Naive thymus-derived CD8-positive, alpha-beta T cell (primary cell): Measurements from ENCODE around the gene PXDN. TPM values are rescaled to one million over a fixed set of nuclear protein-coding genes. Genes with fewer than 3 reads are reported as not detected.

Source experiments
- ATAC-seq, 2 donors: fragments of 150-1000 bp; cut with Tn5 transposase in 1 of 2; sonication (Bioruptor Pico), chemical (Tn5 transposase) in 1 of 2; 1 replicate in 1 of 2; 2 replicates in 1 of 2; pipeline ENCODE4 v1.10.0; 2021; ENCODE audit warnings: mild to moderate bottlenecking in 2 of 2, moderate library complexity in 2 of 2
- POLR2A ChIA-PET: fragments of 350-600 bp; sonication (Branson Sonifier 250); formaldehyde crosslinking; loops from one replicate; lab custom pipeline; 2021; ENCODE audit warnings: antibody characterized with exemption; lab: Charles Lee
- DNase-seq, 10 donors: peaks; one replicate each; pipeline versions ENCODE4 v3.0.0 to v3.0.0-alpha.2; 2020 to 2022
- H3K27ac Mint-ChIP-seq, 10 donors: one replicate each; pipeline ENCODE4 v1.8.0; 2020 to 2022; ENCODE audit warnings: mild to moderate bottlenecking in 10 of 10, mixed read lengths in 10 of 10, moderate library complexity in 4 of 10, inconsistent platforms in 1 of 10
- H3K27me3 Mint-ChIP-seq, 5 donors: one replicate each; pipeline ENCODE4 v1.8.0; 2021 to 2022; ENCODE audit warnings: mixed read lengths in 5 of 5
- H3K36me3 Mint-ChIP-seq, 3 donors: one replicate each; pipeline ENCODE4 v1.8.0; 2020 to 2022; ENCODE audit warnings: mixed read lengths in 3 of 3, mild to moderate bottlenecking in 2 of 3, inconsistent platforms in 1 of 3
- H3K4me1 Mint-ChIP-seq, 4 donors: one replicate each; pipeline ENCODE4 v1.8.0; 2021 to 2022; ENCODE audit warnings: mixed read lengths in 4 of 4
- H3K4me3 Mint-ChIP-seq, 10 donors: one replicate each; pipeline ENCODE4 v1.8.0; 2020 to 2022; ENCODE audit warnings: mild to moderate bottlenecking in 10 of 10, mixed read lengths in 10 of 10, moderate library complexity in 6 of 10, inconsistent platforms in 1 of 10
- H3K9me3 Mint-ChIP-seq, 9 donors: one replicate each; pipeline ENCODE4 v1.8.0; 2020 to 2022; ENCODE audit warnings: mixed read lengths in 9 of 9, mild to moderate bottlenecking in 3 of 9, inconsistent platforms in 1 of 9, moderate library complexity in 1 of 9
- polyA plus RNA-seq, 3 donors: library from polyadenylated mRNA; unstranded; fragments of 300-500 nt; fragmentation: Illumina TruSeq; gene quantifications; one replicate each; pipeline ENCODE4 v1.2.3, GENCODE V29; 2021
- total RNA-seq, 8 experiments: library from RNA in 2 of 8; stranded (reverse) in 2 of 8; gene quantifications; one replicate each; pipeline ENCODE4 v1.2.3 and lab custom pipeline; 2021 to 2026

The PXDN gene
- total and polyA plus RNA-seq, 5 experiments from 2014 or later: 0.42 to 2.0 (median 1.4) TPM

- DNase-seq (peak in 1 of 10 donors; percentile 7), ATAC-seq (no peak)
- Mint-ChIP-seq H3K4me1 (no peaks in the 10 kb centered on the region), H3K36me3 (peaks cover 0 to 3% (median 1%) of the 10 kb centered on the region in 3 donors), H3K9me3 (peaks cover 4 to 12% (median 8%) of the 10 kb centered on the region in 9 donors), H3K27me3 (peaks cover 0 to 6% (median 3%) of the 10 kb centered on the region in 5 donors), H3K27ac (no peak overlapping the region), H3K4me3 (no peak overlapping the region)
- POLR2A ChIA-PET: no interaction called here
These were observed 47.8 kb downstream of the PXDN start for GRCh38 chr2:1696472-1696871.

GRCh38 chr2:1694371-1695271 lies 49.7 kb downstream of the PXDN start:
- POLR2A ChIA-PET: no interaction called here
- Mint-ChIP-seq H3K27ac (no peak overlapping the region), H3K4me1 (no peaks in the 10 kb centered on the region), H3K36me3 (peaks cover 0 to 3% (median 1%) of the 10 kb centered on the region in 3 donors), H3K4me3 (no peak overlapping the region), H3K27me3 (peaks cover 0 to 1% (median 0%) of the 10 kb centered on the region in 5 donors), H3K9me3 (peaks cover 4 to 12% (median 8%) of the 10 kb centered on the region in 9 donors)
- no peak for ATAC-seq
- DNase-seq: peak in 1 of 10 donors; percentile 28

GRCh38 chr2:1693723-1694122 lies 50.6 kb downstream of the PXDN start:
- Mint-ChIP-seq H3K27ac (no peak overlapping the region), H3K4me3 (no peak overlapping the region), H3K4me1 (no peaks in the 10 kb centered on the region), H3K36me3 (peaks cover 0 to 3% (median 1%) of the 10 kb centered on the region in 3 donors), H3K27me3 (peaks cover 0 to 1% (median 0%) of the 10 kb centered on the region in 5 donors), H3K9me3 (peaks cover 4 to 12% (median 8%) of the 10 kb centered on the region in 9 donors)
- no peak for ATAC-seq
- peak in 1 of 10 donors; percentile 6 for DNase-seq
- POLR2A ChIA-PET: no interaction called here

GRCh38 chr2:1692342-1692741 lies 52.0 kb downstream of the PXDN start:
- H3K36me3 Mint-ChIP-seq: peaks cover 0 to 3% (median 1%) of the 10 kb centered on the region in 3 donors
- no peak overlapping the region for H3K27ac Mint-ChIP-seq
- no peaks in the 10 kb centered on the region for H3K4me1 Mint-ChIP-seq
- no peaks in the 10 kb centered on the region for H3K27me3 Mint-ChIP-seq
- H3K4me3 Mint-ChIP-seq: no peak overlapping the region
- peaks cover 3 to 12% (median 8%) of the 10 kb centered on the region in 9 donors for H3K9me3 Mint-ChIP-seq
- POLR2A ChIA-PET: no interaction called here
- DNase-seq (peak in 1 of 10 donors; percentile 44), ATAC-seq (no peak)

GRCh38 chr2:1691366-1691765 lies 52.9 kb downstream of the PXDN start:
- peaks cover 0 to 5% (median 0%) of the 10 kb centered on the region in 5 donors for H3K27me3 Mint-ChIP-seq
- H3K4me1 Mint-ChIP-seq: no peaks in the 10 kb centered on the region
- POLR2A ChIA-PET: interaction anchor here (0.7 kb wide), 1 partner anchor 1550 kb away, joined by 3 read pairs; no protein-coding TSS in a partner anchor
- peaks cover 0 to 3% (median 1%) of the 10 kb centered on the region in 3 donors for H3K36me3 Mint-ChIP-seq
- H3K27ac Mint-ChIP-seq: no peak overlapping the region
- no peak overlapping the region for H3K4me3 Mint-ChIP-seq
- H3K9me3 Mint-ChIP-seq: peaks cover 3 to 6% (median 4%) of the 10 kb centered on the region in 9 donors
- no peak for ATAC-seq
- DNase-seq: no peak

- Mint-ChIP-seq H3K4me3 (no peak overlapping the region), H3K27me3 (peaks cover 0 to 10% (median 1%) of the 10 kb centered on the region in 5 donors), H3K36me3 (no peaks in the 10 kb centered on the region), H3K4me1 (no peaks in the 10 kb centered on the region), H3K9me3 (no peaks in the 10 kb centered on the region), H3K27ac (no peak overlapping the region)
- ATAC-seq: no peak
- peak in 1 of 10 donors; percentile 16 for DNase-seq
- POLR2A ChIA-PET: interaction anchor here (0.7 kb wide), 1 partner anchor 1551 kb away, joined by 3 read pairs; no protein-coding TSS in a partner anchor
These were observed 54.1 kb downstream of the PXDN start for GRCh38 chr2:1690056-1690775.

- POLR2A ChIA-PET: no interaction called here
- H3K4me3 Mint-ChIP-seq: no peak overlapping the region
- H3K36me3 Mint-ChIP-seq: no peaks in the 10 kb centered on the region
- ATAC-seq (no peak), DNase-seq (no peak)
- H3K27ac Mint-ChIP-seq: no peak overlapping the region
- no peaks in the 10 kb centered on the region for H3K9me3 Mint-ChIP-seq
- H3K27me3 Mint-ChIP-seq: peaks cover 0 to 10% (median 6%) of the 10 kb centered on the region in 5 donors
- no peaks in the 10 kb centered on the region for H3K4me1 Mint-ChIP-seq
These were observed 55.5 kb downstream of the PXDN start for GRCh38 chr2:1688859-1689258.

GRCh38 chr2:1688161-1688560 lies 56.2 kb downstream of the PXDN start:
- H3K4me3 Mint-ChIP-seq: no peak overlapping the region
- ATAC-seq (no peak), DNase-seq (peak in 1 of 10 donors; percentile 13)
- no peaks in the 10 kb centered on the region for H3K9me3 Mint-ChIP-seq
- no peaks in the 10 kb centered on the region for H3K36me3 Mint-ChIP-seq
- POLR2A ChIA-PET: no interaction called here
- no peaks in the 10 kb centered on the region for H3K4me1 Mint-ChIP-seq
- H3K27me3 Mint-ChIP-seq: peaks cover 0 to 10% (median 6%) of the 10 kb centered on the region in 5 donors
- no peak overlapping the region for H3K27ac Mint-ChIP-seq

GRCh38 chr2:1687254-1687653 lies 57.1 kb downstream of the PXDN start:
- peaks cover 0 to 10% (median 6%) of the 10 kb centered on the region in 5 donors for H3K27me3 Mint-ChIP-seq
- H3K36me3 Mint-ChIP-seq: no peaks in the 10 kb centered on the region
- H3K9me3 Mint-ChIP-seq: no peaks in the 10 kb centered on the region
- ATAC-seq (no peak), DNase-seq (peak in 1 of 10 donors; percentile 18)
- H3K4me1 Mint-ChIP-seq: no peaks in the 10 kb centered on the region
- POLR2A ChIA-PET: no interaction called here
- no peak overlapping the region for H3K27ac Mint-ChIP-seq
- no peak overlapping the region for H3K4me3 Mint-ChIP-seq

GRCh38 chr2:1686784-1687105 lies 57.6 kb downstream of the PXDN start:
- DNase-seq (peak in 1 of 10 donors; percentile 4), ATAC-seq (no peak)
- H3K27me3 Mint-ChIP-seq: peaks cover 0 to 10% (median 6%) of the 10 kb centered on the region in 5 donors
- no peaks in the 10 kb centered on the region for H3K4me1 Mint-ChIP-seq
- no peak overlapping the region for H3K4me3 Mint-ChIP-seq
- no peaks in the 10 kb centered on the region for H3K9me3 Mint-ChIP-seq
- no peak overlapping the region for H3K27ac Mint-ChIP-seq
- POLR2A ChIA-PET: no interaction called here
- H3K36me3 Mint-ChIP-seq: no peaks in the 10 kb centered on the region

- DNase-seq (peak in 1 of 10 donors; percentile 26), ATAC-seq (no peak)
- Mint-ChIP-seq H3K9me3 (no peaks in the 10 kb centered on the region), H3K4me3 (no peak overlapping the region), H3K4me1 (no peaks in the 10 kb centered on the region), H3K36me3 (no peaks in the 10 kb centered on the region), H3K27me3 (peaks cover 0 to 10% (median 7%) of the 10 kb centered on the region in 5 donors), H3K27ac (no peak overlapping the region)
- POLR2A ChIA-PET: no interaction called here
These were observed 58.1 kb downstream of the PXDN start for GRCh38 chr2:1685957-1686783.
